GM20431 (cell line): Measurements from ENCODE around the gene TDRD9.

Source experiments
- in situ Hi-C: fragments of 300-500 bp; cut with MseI, MboI; formaldehyde crosslinking; loops from one replicate; pipeline ENCODE4 v1.15.0; 2020; ENCODE audit warnings: low sequenced_read_pairs; ENCODE audit not compliant: unreplicated experiment

Gene TDRD9

DNA sequence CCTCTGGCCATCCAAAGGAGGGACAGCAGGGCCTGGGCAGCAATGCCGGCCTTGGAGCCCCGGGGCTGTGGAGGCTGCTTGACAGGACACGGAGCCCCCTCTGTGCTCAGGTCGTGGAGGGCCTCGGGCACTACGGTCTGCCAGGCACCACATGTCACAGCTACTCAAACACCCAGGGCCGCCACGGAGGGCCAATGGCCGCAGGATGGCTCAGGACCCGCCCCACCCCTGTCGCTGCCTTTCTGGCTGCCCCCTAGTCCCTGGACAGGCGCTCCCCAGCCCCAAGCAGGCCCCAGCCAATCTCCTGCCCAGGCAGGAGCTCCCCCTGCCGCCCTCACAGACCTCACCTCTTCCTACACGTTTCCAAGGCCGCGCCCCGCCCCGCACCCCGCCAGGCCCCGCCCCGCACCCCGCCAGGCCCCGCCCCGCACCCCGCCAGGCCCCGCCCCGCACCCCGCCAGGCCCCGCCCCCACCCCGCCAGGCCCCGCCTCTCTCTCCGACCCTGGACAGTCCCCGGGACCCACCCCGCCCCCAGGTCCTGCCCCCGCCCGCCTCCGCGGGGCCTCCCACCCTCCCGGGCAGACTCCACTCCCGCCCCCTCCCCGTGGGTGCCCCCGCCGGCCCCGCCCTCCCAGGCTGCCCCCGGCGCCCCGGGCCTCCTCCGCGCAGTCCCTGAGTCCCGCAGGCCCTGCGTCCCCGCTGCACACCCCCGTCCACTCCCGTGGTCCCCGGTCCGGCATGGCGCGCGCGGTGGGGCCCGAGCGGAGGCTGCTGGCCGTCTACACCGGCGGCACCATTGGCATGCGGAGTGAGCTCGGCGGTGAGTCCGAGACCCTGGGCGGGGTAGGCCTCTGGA is 157.0 kb downstream of the TDRD9 start, which contains the start of gene ASPG:
TSS of gene ASPG (plus strand) at position 669 of the 857 bp plus-strand sequence. CDS start at position 740, 71 bp downstream.
- in situ Hi-C loops = no loop called here

DNA sequence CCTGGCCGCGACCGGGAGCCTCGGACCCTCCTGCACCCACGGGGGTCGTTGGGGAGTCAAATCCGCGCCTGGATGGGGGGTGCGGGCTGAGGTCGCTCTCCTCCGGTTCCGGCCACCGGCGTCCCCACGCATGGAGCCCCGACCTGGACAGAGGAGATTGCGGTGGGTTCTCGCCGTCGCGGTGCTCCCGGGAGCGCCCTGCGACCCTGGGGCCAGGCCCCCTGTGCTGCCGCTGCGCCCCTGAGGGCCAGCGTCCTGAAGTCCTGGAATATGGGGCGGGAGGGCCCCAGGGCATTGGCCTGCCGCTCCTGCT is 157.6 kb downstream of the TDRD9 start:
- in situ Hi-C loops = no loop called here

DNA sequence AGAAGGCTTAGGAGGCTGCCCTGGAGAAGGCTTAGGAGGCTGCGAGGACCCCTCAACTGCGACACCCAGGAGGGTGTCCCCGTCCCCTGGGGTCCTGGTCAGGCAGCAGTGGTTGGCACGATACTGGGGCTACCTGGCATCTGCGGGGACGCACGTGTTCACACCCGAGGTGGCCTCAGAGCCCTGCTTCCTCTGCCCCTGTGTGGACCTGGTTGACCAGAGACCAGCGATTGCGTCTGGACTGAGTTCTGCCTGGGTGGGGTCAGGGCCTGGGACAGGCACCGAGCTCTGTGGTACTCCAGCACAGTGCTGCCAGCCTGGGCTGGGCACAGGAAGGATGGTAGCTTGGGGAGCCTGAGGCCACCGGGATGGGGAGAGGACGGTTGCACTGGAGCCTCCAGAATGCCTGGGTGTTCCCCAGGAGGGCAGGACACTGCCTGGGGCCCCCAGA is 158.0 kb downstream of the TDRD9 start:
- in situ Hi-C loops = no loop called here

DNA sequence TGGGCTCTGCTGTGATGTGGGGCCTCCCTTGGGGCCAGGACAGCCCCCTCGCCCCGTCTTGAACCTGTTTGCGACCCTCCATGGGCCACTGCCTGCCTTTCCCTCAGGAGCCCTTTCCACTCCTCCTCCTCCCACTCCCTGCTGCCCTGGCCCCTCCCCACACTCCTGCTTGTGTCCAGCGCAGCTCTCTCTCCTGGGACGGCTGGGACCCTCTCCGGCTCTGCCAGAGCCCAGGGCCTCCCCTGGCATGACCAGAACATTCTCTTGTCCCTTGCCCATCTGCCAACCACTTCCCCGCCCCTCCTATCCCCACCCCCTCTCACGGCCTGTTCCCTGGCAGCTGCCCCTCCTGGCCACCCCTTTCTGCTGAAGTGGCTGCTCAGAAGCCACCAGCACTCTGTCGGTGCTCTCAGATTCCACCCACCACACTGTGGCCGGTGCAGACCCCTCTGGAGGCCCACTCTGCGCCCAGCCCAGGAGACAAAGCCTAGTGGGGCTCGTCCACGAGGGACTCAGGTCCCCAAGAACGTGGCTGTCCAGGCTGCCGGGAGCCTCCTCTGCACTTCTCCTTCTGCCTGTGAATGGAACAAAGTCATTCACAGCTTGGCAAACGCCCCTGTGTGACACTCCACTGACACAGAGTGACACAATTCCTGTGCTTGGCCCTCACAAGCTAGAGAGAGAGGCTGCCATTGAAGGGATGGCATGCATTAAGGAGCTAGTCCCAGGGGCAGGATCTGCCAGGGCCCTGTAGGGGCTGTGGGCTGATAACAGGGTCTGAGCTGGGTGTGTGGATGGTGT is 158.6 kb downstream of the TDRD9 start:
- in situ Hi-C loops = no loop called here

DNA sequence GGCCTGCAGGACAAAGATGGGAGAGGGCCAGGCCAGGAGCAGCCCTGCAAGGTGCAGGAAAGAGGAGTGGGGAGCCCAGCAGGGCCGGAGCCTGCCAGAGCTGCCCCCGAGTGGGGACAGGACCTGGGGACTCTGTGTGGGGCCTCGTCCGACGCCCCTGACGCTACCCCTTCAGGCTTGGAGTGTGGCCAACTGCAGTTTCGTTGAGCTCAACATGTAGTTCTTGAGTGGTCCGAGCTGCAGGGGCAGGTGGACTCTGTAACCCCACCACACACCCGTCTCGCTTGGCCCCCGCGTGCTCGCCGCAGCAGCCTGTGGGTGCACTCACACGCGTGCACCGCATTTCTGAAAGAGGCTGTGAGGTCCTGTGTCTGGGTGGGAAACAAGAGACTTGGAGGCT is 159.2 kb downstream of the TDRD9 start:
- in situ Hi-C loops = no loop called here

DNA sequence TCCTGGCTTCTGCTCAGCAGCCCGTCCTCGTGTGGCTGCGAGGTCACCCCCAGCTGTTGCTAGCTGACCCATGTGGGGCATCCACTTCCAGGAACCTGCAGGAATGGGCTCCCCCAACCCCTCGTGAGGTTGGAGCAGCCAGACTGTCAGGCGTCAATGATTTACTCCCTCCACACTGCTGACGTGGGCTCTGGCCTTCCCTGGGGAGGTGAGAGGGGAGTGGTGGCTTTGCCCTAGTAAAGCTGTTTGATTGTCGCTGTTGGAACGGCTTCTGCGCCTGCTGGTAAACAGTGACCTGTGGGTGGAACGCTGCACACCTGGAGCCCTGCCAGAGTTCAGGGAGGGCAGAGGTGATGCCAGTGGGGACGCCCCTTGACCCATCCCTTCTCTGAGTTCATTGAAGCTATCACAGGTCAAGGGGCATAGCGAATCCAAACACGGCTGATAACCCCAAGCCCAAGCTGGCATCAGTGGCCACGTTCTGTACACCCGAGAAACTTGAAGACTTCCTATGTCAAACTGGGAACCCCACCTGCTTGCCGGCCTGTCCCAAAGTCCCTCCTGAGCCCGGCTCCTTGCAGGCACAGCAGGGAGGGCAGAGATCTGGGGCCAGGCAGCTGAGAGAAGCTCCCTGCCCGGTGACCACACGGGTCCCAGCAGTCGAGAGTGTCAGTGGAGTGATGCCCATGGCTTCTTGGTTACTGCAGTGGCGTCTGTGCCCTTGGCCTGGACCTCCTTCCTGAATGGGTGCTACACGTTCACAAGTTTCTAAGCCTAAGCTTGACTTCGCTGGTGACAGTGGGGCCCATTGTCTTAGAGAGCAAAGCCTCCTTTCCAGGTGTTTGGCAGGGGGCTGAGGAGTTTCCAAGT is 160.0 kb downstream of the TDRD9 start:
- in situ Hi-C loops = no loop called here

DNA sequence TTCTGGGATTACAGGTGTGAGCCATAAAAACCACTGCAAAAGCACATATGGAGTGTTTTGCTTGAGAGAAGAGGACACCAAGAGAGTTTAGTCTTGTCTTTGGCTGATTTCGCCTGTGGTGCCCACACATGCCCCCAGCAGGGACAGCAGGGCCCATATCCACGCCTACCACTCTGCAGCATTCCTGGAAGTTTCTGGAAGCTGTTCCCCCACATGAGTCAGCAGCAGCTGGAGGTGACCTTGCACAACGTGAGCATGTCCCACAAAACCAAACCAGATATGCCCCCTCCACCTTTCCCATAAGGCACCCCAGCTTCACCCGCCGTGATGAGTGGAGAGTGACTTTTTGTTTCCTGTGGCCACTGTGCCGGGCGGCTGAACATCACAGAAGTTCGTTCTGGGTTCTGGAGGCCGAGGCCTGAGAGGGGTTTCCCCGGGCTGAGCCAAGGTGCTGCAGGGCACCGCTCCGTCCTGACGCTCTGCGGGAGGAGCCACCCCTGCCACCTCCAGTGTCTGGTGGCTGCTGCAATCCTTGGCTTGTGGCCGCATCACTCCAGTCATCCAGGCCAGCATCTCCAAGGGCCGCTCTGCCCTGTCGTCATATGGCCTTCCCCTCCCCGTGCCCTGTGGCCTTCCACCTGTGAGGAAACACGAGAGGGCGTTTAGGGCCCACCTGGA is 162.0 kb downstream of the TDRD9 start:
- in situ Hi-C loops = no loop called here

DNA sequence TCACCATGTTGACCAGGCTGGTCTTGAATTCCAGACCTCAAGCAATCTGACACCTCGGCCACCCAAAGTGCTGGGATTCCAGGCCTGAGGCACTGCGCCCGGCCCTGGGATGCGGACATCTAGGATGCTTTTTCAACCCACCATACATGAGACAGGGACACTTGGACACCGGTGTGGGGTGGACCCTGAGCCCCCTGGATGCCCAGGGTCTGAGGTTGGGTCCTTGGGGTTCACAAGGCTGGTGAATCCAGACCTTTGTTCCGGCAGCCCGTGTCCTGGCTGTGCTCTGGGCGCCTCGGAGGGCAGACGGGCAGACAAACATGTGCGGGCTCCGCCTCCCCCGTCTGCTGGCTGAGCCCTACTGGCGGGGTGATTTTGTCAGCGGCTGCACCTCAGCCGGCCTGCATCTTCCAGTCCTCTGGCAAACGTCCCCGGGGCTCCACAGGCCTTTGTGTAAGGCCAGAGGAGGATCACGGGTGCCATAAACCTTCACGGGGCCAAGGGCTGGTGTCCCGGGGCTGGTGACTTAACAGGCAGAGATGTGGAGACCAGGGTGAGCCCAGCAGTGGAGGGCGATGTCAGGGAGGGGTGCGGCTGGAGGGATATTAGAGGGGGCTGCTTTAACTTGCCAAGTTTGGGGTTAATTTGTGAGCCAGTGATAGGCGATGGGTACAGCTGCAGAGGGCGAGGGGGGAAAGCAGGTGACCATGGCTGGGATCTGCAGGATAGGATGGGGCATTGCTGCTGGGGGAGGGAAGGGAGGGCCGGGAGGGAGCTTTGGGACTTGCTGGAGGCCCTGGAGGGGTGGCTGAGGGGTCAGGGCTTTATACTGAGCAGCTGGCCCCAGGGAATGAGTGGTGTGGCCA is 163.0 kb downstream of the TDRD9 start:
- in situ Hi-C loops = no loop called here

DNA sequence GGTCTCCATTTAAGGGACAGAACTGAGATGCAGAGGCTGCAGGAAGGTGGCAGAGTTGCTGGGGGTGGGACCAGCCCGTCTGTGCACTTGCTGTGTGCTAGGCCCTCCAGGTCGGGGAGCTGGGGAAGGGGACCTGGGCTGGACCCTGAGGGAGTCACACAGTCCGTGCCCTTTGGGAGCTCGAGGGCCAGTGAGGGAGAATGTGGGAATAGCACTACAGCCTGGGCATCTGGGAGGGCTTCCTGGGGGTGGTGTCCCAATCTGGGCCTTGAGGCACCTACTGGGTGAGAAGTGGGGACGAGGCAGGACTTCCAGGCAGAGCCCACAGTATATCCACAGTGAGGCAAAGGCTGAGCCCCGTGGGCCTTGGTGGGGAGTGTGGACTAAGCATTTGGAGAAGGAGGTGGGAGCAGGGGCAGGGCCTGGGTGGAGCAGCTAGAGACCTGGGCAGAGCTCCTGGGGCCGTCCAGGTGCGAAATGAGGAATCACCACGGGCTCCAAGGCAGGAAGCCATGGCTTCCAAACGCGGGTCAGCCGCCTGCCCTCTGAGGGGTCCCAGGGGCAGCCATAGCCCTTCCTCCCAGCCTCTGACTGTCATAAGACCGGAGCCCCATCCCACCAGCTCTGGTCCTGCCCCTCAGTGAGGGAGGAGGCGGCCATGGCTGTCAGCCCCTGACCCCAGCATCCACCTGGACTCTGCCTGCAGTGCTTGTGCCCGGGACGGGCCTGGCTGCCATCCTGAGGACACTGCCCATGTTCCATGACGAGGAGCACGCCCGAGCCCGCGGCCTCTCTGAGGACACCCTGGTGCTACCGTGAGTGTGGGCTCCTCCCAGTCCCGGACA is 163.9 kb downstream of the TDRD9 start:
- in situ Hi-C loops = no loop called here

DNA sequence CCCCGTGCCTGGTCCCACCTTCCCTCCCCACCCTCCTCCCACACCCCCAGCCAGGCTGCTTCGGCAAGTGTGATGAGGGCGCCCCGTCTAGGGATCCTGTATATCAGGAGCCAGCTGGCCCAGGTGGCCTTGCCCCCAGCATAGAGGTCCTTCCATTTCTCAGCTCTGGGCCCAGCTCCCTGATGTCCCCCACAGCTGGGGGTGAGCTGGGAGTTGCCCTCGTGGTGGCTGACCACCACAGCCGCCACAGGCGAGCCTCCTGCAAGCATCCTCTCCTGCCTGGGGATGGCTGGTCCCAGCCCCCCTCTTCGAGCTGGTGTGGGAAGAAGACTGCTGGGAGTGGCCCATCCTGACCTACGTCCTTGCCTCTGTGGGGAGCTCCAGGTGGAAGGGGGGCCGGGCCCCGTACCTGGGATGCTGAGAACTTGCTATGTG is 164.7 kb downstream of the TDRD9 start:
- in situ Hi-C loops = no loop called here

DNA sequence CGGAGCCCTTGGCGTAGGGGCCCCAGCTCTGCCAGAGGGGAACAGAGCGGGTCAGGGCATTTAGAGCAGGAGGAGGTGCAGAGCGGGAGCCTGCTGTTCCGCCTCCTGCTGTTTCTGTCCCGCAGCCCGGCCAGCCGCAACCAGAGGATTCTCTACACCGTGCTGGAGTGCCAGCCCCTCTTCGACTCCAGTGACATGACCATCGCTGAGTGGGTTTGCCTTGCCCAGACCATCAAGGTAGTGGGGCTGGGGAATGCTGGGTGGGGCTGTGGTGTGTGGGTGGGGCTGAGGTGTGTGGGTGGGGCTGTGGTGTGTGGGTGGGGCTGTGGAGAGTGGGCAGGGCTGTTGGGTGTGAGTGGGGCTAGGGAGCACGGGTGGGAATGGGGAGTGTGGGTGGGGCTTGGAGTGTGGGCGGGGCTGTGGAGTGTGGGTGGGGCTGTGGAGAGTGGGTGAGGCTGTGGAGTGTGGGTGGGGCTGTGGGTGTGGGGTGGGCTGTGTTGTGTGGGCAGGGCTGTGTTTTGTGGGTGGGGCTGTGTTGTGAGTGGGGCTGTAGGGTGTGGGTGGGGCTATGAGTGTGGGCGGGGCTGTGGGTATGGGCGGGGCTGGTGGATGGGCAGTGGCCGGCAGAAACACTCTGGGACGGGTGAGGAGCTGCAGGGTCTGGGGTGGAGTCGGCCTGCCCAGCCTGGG is 165.3 kb downstream of the TDRD9 start:
- in situ Hi-C loops = no loop called here

DNA sequence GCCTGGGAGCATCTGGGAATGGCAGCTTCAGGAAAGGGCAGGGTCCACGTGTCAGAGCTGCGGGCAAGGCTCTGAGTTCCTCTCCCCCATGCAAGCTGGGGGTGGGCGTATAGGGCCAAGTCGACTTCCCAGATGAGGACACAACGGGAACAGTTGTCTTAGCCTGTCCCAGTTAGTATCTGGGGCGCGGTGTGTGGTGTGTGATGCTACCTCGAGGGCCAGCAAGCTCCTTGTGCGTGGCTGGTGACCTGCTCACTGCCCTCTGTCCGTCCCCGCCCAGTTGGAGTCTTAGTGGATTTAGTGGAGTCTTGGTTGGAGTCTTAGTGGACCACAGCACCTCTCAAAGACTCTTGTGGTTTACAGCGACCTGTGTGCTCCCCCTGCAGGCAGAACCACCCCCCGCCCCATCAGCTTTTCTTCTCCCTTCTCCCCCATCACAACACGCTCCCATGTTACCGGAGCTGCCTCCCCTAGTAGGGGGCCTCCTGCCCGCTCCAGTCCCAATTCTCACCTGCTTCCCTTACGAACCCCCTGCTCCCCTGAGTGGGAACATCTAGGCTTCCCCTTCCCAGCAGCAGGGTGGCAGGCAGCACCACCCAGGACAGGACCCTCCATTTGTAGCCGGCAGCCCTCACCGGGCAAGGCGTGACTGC is 165.9 kb downstream of the TDRD9 start:
- in situ Hi-C loops = no loop called here

DNA sequence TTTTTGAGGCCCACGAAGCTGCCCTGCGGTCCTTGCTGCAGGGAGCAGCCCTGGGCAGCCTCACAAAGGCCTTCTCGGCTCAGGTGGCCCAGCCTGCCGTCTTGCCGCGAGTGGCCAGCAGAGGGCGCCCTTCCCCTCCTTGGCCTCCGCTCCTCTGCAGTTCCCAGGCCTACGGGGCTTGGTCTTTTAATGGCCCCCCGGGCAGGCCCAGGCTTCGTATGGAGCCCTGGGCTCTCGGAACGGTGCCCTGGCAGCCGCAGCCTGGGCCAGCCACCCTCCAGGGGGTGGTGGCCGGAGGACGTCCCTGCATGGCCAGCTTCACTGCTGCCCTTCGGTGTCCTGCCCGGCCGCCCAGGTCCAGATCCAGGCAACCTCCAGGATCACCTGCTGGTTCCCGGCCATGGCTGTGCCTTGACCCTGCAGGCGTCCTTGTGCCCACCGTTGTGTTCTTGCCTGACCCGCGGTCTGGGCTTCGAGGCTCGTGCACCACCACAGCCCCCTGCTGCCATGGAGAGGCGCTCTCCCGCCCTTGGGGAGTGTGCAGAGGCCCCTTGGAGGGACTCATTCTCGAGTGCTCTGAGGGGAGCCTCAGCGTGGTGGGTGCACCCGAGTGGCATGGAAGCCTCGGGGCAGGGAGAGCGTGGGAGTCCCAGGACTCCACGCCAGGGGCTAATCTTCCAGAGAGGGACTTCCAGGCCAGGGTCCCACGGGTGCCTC is 166.6 kb downstream of the TDRD9 start:
- in situ Hi-C loops = no loop called here

DNA sequence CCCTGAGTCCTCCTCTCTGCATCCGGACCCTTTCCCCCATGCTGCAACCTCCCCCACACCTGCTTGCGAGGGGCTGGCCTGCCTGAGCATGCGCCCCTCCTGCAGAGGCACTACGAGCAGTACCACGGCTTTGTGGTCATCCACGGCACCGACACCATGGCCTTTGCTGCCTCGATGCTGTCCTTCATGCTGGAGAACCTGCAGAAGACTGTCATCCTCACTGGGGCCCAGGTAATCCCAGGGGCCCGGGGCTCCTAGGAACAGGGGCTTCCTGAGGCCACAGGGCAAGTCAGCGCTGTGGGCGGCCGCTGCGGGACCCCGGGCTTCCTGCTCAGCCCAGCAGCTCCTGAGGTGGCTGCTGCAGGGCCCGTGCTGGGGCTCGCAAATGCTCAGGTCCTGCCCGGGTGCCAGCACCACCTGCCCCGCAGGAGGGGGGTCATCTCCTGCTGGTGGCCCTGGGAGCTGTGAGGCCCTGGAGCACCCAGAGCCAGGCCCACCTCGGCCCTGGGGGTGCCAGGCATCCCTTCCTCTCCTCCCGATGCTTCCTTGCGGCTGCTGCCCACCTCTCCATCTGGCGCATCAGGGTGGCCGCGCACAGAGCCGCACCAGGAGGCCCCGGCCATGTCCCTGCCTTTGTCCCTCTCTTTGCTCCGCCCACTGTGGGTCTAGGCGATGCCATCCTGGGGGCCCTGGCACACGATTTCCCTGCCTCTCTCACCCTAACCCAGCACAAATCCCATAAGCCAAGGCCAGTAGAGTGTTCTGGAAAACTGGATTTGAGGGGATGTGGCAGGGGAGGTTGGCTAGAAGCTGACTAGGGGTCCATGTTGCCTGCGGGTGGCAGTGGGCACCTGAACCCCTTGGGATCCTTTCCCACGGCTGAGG is 167.4 kb downstream of the TDRD9 start:
- in situ Hi-C loops = no loop called here

DNA sequence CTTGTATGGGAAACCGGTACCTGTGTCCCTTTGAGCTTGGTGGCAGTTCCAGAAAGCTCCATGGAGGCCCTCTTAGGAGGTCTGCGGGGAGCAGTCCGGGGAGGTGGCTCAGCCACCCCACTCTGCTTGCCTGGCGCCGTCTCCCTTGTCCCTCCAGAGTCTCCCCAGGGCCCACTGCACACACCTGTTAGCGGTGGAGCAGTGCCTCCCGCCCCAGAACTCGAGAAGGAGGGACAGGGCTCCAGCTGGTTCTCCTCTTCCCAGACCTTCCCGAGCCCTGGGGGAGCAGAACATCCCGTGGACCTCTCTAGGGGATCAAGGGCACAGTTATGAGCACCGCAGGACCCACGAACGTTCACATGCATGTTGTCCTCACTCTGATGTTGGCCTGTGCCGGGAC is 168.1 kb downstream of the TDRD9 start:
- in situ Hi-C loops = no loop called here
